Caco-2 (cell line): Measurements from ENCODE around the gene CCDC85C. TPM values are rescaled to one million over a fixed set of nuclear protein-coding genes. Genes with fewer than 3 reads are reported as not detected.

ENCODE experiments used
- BruUV-seq: library from RNA; stranded (reverse); fragments of 400-500 nt; replicated peaks from 2 replicates; lab custom pipeline; 2021; lab: Mats Ljungman, UMichigan
- CTCF ChIA-PET: fragments of 300-600 bp; sonication (Branson Sonifier 250); formaldehyde crosslinking; loops from one replicate; lab custom pipeline; 2022; ENCODE audit warnings: antibody characterized with exemption; lab: Charles Lee
- POLR2A ChIA-PET: fragments of 300-600 bp; sonication (Branson Sonifier 250); formaldehyde crosslinking; loops from one replicate; lab custom pipeline; 2022; ENCODE audit warnings: antibody characterized with exemption; lab: Charles Lee
- DNase-seq, 2 experiments: peaks; one replicate each; pipeline versions ENCODE4 v3.0.0 to v3.0.0-alpha.2; 2020 to 2022
- H3K27me3 ChIP-seq: replicated peaks from 2 replicates; pipeline ENCODE4 v1.6.0; 2011; ENCODE audit warnings: low read length; ENCODE audit not compliant: control insufficient read depth, insufficient read depth
- H3K36me3 ChIP-seq: 2 replicates; pipeline ENCODE4 v1.5.1; 2011; ENCODE audit warnings: low read length; ENCODE audit not compliant: control insufficient read depth, insufficient read depth
- H3K4me1 ChIP-seq: fragments of 250-450 bp; sonication (Bioruptor Pico); 2 replicates; pipeline ENCODE4 v1.5.1; 2020; ENCODE audit warnings: mild to moderate bottlenecking
- H3K4me3 ChIP-seq: 2 replicates; pipeline ENCODE4 v1.5.1; 2011; ENCODE audit warnings: low read depth, mild to moderate bottlenecking, control low read depth, low read length
- H3K9me3 ChIP-seq: fragments of 250-450 bp; sonication (Bioruptor Pico); 2 replicates; pipeline ENCODE4 v1.5.1; 2020; ENCODE audit warnings: mild to moderate bottlenecking, moderate library complexity
- H3K27ac Mint-ChIP-seq: one replicate; pipeline ENCODE4 v1.8.0; 2022; ENCODE audit warnings: mixed read lengths; ENCODE audit not compliant: unreplicated experiment
- H3K27me3 Mint-ChIP-seq: one replicate; pipeline ENCODE4 v1.8.0; 2022; ENCODE audit warnings: mixed read lengths; ENCODE audit not compliant: insufficient read depth, unreplicated experiment
- H3K36me3 Mint-ChIP-seq: one replicate; pipeline ENCODE4 v1.8.0; 2022; ENCODE audit warnings: mild to moderate bottlenecking, mixed read lengths; ENCODE audit not compliant: insufficient read depth, unreplicated experiment
- H3K4me1 Mint-ChIP-seq: one replicate; pipeline ENCODE4 v1.8.0; 2022; ENCODE audit warnings: low read depth, mixed read lengths; ENCODE audit not compliant: unreplicated experiment
- H3K4me3 Mint-ChIP-seq: one replicate; pipeline ENCODE4 v1.8.0; 2022; ENCODE audit warnings: mild to moderate bottlenecking, moderate library complexity, mixed read lengths; ENCODE audit not compliant: unreplicated experiment
- H3K9me3 Mint-ChIP-seq: one replicate; pipeline ENCODE4 v1.8.0; 2022; ENCODE audit warnings: mixed read lengths; ENCODE audit not compliant: unreplicated experiment
- intact Hi-C: fragments of 100-400 bp; cut with micrococcal nuclease; formaldehyde crosslinking; loops from one replicate; pipeline ENCODE4 v1.10.0; 2022; ENCODE audit not compliant: unreplicated experiment
- total RNA-seq: library from RNA; stranded (reverse); gene quantifications from 2 replicates; pipeline ENCODE4 v1.2.3, GENCODE V29; 2022
- TF ChIP-seq, protein P1 (sequence below), 2 experiments: fragments of 200-600 bp in 1 of 2; IDR thresholded peaks; 1 replicate in 1 of 2; 2 replicates in 1 of 2; pipeline versions ENCODE4 v1.5.1 to v1.8.0; 2011 to 2022; ENCODE audit warnings: antibody characterized with exemption in 1 of 2, control low read depth in 1 of 2, inconsistent platforms in 1 of 2, low read depth in 1 of 2, low read length in 1 of 2, mild to moderate bottlenecking in 1 of 2, moderate library complexity in 1 of 2; ENCODE audit not compliant: insufficient read depth in 1 of 2, severe bottlenecking in 1 of 2, unreplicated experiment in 1 of 2

CCDC85C gene
- total RNA-seq, 1 experiment from 2014 or later, result 76.2 TPM

- POLR2A ChIA-PET, result no interaction called here
- Mint-ChIP-seq H3K4me1 (peaks cover 18% of the 10 kb centered on the region), H3K27ac (no peak overlapping the region), H3K27me3 (no peaks in the 10 kb centered on the region), H3K36me3 (no peaks in the 10 kb centered on the region), H3K4me3 (no peak overlapping the region), H3K9me3 (no peaks in the 10 kb centered on the region)
- CTCF ChIA-PET, result no interaction called here
- BruUV-seq, result no TSS peak
- peaks cover 10% of the 10 kb centered on the region for H3K4me1 ChIP-seq
- no peaks in the 10 kb centered on the region for H3K36me3 ChIP-seq
- TF ChIP-seq, protein P1, sequence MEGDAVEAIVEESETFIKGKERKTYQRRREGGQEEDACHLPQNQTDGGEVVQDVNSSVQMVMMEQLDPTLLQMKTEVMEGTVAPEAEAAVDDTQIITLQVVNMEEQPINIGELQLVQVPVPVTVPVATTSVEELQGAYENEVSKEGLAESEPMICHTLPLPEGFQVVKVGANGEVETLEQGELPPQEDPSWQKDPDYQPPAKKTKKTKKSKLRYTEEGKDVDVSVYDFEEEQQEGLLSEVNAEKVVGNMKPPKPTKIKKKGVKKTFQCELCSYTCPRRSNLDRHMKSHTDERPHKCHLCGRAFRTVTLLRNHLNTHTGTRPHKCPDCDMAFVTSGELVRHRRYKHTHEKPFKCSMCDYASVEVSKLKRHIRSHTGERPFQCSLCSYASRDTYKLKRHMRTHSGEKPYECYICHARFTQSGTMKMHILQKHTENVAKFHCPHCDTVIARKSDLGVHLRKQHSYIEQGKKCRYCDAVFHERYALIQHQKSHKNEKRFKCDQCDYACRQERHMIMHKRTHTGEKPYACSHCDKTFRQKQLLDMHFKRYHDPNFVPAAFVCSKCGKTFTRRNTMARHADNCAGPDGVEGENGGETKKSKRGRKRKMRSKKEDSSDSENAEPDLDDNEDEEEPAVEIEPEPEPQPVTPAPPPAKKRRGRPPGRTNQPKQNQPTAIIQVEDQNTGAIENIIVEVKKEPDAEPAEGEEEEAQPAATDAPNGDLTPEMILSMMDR (IDR thresholded peaks at IDR 0.05; ENCODE audit: insufficient read depth in 1 of 2, low read depth in 1 of 2, low read length in 1 of 2, severe bottlenecking in 1 of 2, unreplicated experiment in 1 of 2), result no peak
- no peaks in the 10 kb centered on the region for H3K27me3 ChIP-seq
- H3K4me3 ChIP-seq, result no peak overlapping the region
- no peaks in the 10 kb centered on the region for H3K9me3 ChIP-seq
- no peak for DNase-seq
- intact Hi-C loops, result no loop called here
Measured at GRCh38 chr14:99625476-99625875, 21.5 kb upstream of the CCDC85C start.

DNA sequence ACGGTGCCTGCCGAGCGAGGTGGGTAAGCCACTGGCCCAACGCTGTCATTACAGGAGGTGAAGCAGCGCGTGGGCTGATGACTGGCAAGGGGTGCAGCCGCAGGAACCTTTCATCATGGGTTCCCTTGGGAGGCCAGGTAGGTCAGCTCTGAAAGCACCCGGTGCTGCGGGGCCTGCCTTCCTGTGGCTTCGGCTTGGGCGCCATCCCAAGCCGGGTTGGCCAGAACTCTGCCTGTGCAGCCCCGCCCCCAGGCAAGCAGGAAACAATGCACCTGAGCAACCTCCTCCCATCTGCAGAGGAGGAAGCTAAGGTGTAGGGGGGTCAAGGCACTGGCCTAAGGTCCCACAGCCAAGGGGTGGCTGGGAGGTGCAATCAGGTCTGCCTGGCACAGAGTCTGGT lies 21.0 kb upstream of the CCDC85C start:
- CTCF ChIA-PET, result no interaction called here
- Mint-ChIP-seq H3K4me3 (no peak overlapping the region), H3K36me3 (no peaks in the 10 kb centered on the region), H3K9me3 (no peaks in the 10 kb centered on the region), H3K27ac (no peak overlapping the region), H3K4me1 (peaks cover 18% of the 10 kb centered on the region), H3K27me3 (no peaks in the 10 kb centered on the region)
- no peaks in the 10 kb centered on the region for H3K9me3 ChIP-seq
- no peak overlapping the region for H3K4me3 ChIP-seq
- H3K36me3 ChIP-seq, result no peaks in the 10 kb centered on the region
- TF ChIP-seq, protein P1 (IDR thresholded peaks at IDR 0.05; ENCODE audit: insufficient read depth in 1 of 2, low read depth in 1 of 2, low read length in 1 of 2, severe bottlenecking in 1 of 2, unreplicated experiment in 1 of 2), result no peak
- peaks cover 10% of the 10 kb centered on the region for H3K4me1 ChIP-seq
- DNase-seq, result no peak
- no TSS peak for BruUV-seq
- H3K27me3 ChIP-seq, result no peaks in the 10 kb centered on the region
- intact Hi-C loops, result no loop called here
- POLR2A ChIA-PET, result no interaction called here

DNA sequence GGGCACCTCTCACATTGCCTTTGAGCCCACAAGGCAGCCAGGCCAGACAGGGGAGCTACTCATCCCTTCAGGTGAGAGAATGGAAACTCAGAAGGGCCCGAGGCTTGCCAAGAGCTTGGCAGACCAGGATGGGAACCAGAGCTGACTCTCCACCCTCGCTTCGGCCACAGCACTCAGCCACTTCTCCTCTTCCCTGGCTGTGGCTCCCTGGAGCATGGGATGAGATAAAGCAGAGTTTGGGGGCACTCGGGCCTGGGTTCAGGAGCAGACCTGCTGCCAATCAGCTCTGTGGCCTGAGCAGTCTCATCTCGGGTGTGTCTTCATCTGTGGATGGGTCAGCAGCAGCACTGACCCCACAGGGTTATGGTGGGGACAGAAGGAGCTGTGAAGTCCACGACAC lies 20.0 kb upstream of the CCDC85C start:
- BruUV-seq, result no TSS peak
- Mint-ChIP-seq H3K4me3 (no peak overlapping the region), H3K27me3 (no peaks in the 10 kb centered on the region), H3K36me3 (no peaks in the 10 kb centered on the region), H3K4me1 (peaks cover 18% of the 10 kb centered on the region), H3K27ac (no peak overlapping the region), H3K9me3 (no peaks in the 10 kb centered on the region)
- Histone ChIP-seq H3K27me3 (no peaks in the 10 kb centered on the region), H3K9me3 (no peaks in the 10 kb centered on the region), H3K36me3 (no peaks in the 10 kb centered on the region), H3K4me3 (no peak overlapping the region), H3K4me1 (peaks cover 10% of the 10 kb centered on the region)
- ChIA-PET CTCF (interaction anchor here (0.6 kb wide), 1 partner anchor 112 kb away, joined by 3 read pairs; no protein-coding TSS in a partner anchor), POLR2A (no interaction called here)
- intact Hi-C loops, result no loop called here
- TF ChIP-seq, protein P1 (IDR thresholded peaks at IDR 0.05; ENCODE audit: insufficient read depth in 1 of 2, low read depth in 1 of 2, low read length in 1 of 2, severe bottlenecking in 1 of 2, unreplicated experiment in 1 of 2), result no peak
- no peak for DNase-seq
